ENCODE measurements around the gene HIVEP3.

The HIVEP3 gene

DNA sequence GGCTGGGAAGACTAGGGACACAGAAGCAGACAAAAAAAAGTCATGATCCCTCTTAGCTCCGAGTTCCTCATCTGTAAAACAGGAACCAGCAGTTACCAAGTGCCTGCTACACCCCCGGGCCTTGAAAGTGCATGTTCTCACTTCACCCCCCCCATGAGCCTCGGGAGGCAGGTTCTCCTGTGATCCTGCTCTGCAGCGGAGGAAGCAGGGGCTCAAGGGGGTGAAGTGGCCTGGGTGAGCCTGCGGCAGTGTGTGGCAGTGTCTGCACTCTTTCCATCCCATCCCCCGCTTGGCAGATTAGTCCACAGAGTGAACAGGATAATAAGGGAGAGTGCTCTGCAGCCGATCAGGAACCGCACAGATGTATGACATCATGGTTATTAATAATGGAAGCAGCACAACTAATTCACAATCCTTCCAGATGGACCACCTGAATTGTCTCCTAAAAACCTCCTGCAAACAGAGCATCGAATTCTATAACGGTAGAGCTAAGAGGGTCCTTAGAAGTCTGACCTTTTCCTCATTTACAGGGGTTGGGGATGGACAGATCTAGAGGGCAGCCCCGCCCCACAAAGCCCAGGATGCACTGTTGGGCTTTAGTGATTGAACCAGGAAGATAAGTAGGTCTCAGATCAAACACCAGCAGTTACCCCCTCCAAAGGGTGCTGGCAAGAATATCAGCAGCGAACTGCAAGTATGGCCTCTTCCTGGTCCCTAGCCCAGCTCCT lies 260.1 kb downstream of the HIVEP3 start:
- H3K9me3 ChIP-seq (ENCODE audit: low read length) = no peaks in the 10 kb centered on the region
- H3K4me3 ChIP-seq (ENCODE audit: low read length) = no peak overlapping the region
- no peaks in the 10 kb centered on the region for H3K36me3 ChIP-seq (ENCODE audit: insufficient read depth, low read length)
- H3K4me1 ChIP-seq (ENCODE audit: insufficient read depth, low read length) = peaks cover 4% of the 10 kb centered on the region
- H2AFZ ChIP-seq (ENCODE audit: low read depth, low read length) = no peak overlapping the region
- H3K27me3 ChIP-seq (ENCODE audit: insufficient read depth, low read length) = peaks cover 29% of the 10 kb centered on the region

DNA sequence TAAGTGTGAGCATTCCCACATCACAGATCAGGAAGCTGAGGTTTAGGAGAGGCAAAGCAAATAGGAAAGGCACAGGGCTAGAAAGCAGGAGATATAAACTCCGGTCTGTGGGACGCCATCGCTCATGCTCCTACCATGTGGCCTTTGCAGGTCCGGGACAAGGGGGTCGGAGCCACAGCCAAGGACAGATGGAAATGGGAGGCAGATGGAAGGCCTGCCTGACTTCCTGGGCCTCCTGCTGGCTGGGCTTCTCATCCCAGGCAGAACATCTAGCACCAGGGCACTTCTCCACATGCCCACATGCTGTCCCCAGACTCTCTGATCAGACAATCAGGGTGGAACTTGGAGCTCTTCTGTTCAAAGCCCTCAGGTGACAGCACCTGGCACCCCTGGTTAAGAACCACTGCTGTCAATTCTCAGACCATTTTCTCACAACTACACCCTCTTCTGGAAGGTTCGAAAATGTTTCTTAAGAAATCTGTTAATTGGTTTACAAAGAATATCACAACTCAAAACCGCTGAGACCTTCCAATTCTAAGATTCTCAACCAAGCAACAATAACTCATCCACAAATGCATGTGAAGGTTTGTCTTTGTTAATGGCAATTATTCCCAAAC lies 260.9 kb downstream of the HIVEP3 start:
- no peaks in the 10 kb centered on the region for H3K36me3 ChIP-seq (ENCODE audit: insufficient read depth, low read length)
- no peak overlapping the region for H2AFZ ChIP-seq (ENCODE audit: low read depth, low read length)

DNA sequence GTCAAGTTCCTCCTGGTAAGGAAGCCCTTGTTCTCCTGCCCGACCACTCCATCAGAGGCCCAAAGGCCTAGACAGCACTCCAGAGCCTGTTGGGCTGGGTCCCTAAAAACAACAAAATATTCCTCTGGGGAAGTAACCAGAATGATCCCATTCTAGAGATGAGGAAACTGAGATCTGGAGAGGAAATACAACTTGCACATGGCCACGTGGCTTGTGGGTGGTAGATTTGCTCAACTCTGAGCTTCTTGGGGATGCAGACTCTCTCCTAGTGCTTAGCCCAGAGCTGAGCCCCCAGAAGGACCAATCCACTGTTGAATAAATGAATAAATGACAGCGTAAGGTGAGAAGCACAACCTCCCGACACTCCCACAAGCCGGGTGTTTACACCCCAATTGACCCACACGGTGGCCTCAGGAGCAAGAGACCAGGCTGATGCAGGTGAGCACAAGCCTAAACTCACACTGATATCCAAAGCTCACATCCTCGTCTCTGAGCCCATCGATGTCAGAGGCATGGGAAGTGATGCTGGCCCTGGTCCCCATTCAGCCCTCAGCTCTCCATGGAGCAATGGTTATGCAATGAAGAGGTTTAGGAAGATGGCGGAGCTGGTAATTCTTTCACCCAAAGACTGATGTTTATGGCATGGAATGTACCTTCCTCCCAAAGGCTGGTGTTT lies 261.8 kb downstream of the HIVEP3 start:
- no peaks in the 10 kb centered on the region for H3K36me3 ChIP-seq (ENCODE audit: insufficient read depth, low read length)
- peaks cover 12% of the 10 kb centered on the region for H3K4me1 ChIP-seq (ENCODE audit: insufficient read depth, low read length)
- peaks cover 21% of the 10 kb centered on the region for H3K27me3 ChIP-seq (ENCODE audit: insufficient read depth, low read length)
- H3K9me3 ChIP-seq (ENCODE audit: low read length) = no peaks in the 10 kb centered on the region
- no peak overlapping the region for H2AFZ ChIP-seq (ENCODE audit: low read depth, low read length)
- H3K4me3 ChIP-seq (ENCODE audit: low read length) = no peak overlapping the region

More for the DNA sequence above, 260.9 kb downstream of the HIVEP3 start:
- Histone ChIP-seq H3K27me3 (ENCODE audit: insufficient read depth, low read length) (peaks cover 21% of the 10 kb centered on the region), H3K4me1 (ENCODE audit: insufficient read depth, low read length) (peaks cover 7% of the 10 kb centered on the region), H3K9me3 (ENCODE audit: low read length) (no peaks in the 10 kb centered on the region), H3K4me3 (ENCODE audit: low read length) (no peak overlapping the region)

DNA sequence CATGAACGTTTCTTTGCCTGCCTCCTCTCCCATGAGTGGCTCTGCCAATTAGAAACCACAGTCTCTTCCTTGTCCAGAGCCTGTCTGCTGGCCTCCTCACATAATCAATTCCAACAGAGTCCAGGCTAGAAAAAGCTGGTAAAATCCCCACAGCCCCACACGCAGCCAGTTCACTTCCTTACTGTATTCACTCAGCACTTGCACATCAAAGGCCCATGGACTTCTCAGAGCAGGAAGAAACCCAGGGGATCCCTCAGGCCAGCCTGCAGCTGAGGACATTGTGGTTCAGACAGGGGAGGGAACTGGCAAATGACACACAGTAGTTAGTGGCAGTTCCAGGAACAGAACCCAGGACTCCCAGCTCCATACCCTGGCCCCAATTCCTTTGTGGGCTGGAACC lies 262.7 kb downstream of the HIVEP3 start:
- Histone ChIP-seq H3K4me1 (ENCODE audit: insufficient read depth, low read length) (peaks cover 7% of the 10 kb centered on the region), H3K9me3 (ENCODE audit: low read length) (no peaks in the 10 kb centered on the region), H3K36me3 (ENCODE audit: insufficient read depth, low read length) (no peaks in the 10 kb centered on the region), H3K4me3 (ENCODE audit: low read length) (no peak overlapping the region), H2AFZ (ENCODE audit: low read depth, low read length) (no peak overlapping the region), H3K27me3 (ENCODE audit: insufficient read depth, low read length) (peaks cover 14% of the 10 kb centered on the region)

DNA sequence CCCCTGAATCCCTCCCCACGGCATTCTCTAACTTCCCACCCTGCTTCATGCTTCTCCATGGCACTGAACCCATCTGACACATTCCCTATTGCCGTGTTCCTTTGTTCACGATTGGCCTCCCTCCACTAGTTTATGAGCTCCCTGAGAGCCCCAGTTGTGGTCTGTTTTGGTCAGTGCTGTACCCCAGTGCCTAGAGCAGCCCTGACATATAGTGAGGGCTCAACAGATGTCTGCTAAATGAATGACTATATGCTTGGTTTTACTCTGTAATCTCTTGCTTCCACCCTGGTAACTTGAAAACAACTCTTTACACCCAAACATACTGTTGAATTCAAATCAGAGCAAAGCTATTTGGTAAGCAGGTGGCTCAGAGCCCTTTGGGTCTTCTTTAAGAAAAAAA lies 263.1 kb downstream of the HIVEP3 start:
- peaks cover 7% of the 10 kb centered on the region for H3K4me1 ChIP-seq (ENCODE audit: insufficient read depth, low read length)
- no peak overlapping the region for H3K4me3 ChIP-seq (ENCODE audit: low read length)
- H3K36me3 ChIP-seq (ENCODE audit: insufficient read depth, low read length) = no peaks in the 10 kb centered on the region
- no peaks in the 10 kb centered on the region for H3K9me3 ChIP-seq (ENCODE audit: low read length)
- no peak overlapping the region for H2AFZ ChIP-seq (ENCODE audit: low read depth, low read length)
- peaks cover 10% of the 10 kb centered on the region for H3K27me3 ChIP-seq (ENCODE audit: insufficient read depth, low read length)

DNA sequence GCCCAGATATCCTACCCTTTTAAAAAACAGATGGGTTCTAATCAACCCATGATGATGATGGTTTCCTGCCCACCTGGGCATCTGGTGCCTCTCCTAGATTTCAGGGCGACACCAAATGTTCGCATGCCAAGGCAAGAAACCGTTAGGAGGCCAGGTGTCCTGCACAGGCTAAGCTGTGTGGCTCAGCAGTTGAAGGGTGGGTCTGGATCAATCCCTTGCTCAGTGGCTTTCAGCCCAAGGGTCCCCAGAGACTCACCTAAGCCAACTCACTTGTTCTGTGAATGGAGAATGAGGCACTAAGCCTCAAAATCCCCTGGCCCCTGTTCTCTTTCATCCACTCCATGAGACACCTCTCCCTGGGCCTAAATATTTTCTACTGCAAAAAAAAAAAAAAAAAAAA lies 265.1 kb downstream of the HIVEP3 start:
- Histone ChIP-seq H3K9me3 (ENCODE audit: low read length) (peaks cover 2% of the 10 kb centered on the region), H3K27me3 (ENCODE audit: insufficient read depth, low read length) (no peaks in the 10 kb centered on the region), H3K4me3 (ENCODE audit: low read length) (no peak overlapping the region), H2AFZ (ENCODE audit: low read depth, low read length) (no peak overlapping the region), H3K4me1 (ENCODE audit: insufficient read depth, low read length) (peaks cover 7% of the 10 kb centered on the region), H3K36me3 (ENCODE audit: insufficient read depth, low read length) (no peaks in the 10 kb centered on the region)

DNA sequence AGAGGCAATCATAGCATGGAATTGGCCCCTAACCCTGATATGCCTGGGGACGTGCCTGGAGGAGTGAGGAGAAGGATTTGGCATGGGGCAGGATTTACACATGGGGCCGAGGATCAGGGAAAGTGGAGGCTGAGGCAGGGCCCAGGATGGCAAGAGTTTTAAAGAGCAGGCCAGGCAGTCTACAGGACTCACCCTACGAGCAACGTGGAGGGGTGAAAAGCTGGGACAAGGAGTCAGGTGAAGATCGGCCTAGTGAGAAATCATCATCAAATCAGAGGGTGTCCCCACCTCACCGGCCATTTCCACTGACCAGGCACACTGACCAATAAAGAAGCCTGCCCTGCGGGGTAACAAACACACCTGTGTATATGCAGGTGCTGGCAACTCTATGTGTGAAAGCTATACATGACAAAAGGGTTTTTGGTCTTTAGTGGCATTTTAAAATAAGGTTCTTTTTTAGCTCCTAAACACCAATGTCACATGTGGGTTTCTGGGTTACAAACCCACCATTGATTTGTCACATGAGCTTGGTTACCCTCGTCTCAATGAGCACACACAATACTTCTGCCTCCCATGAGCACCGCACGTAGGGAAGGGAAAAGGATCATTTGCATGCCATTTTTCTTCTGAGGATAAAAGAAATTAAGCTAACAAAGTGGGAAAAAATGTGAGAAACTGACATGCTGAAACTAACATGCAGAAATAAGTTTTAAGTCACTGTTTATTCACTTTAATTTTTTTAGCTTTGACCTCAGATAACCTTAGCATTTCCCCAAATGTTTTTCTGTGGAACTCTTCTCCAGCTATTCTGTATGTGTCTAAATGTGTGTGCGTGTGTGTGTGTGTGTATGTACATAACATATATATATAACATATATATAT lies 266.1 kb downstream of the HIVEP3 start:
- Histone ChIP-seq H3K4me3 (ENCODE audit: low read length) (no peak overlapping the region), H3K36me3 (ENCODE audit: insufficient read depth, low read length) (no peaks in the 10 kb centered on the region), H3K9me3 (ENCODE audit: low read length) (peaks cover 2% of the 10 kb centered on the region), H3K27me3 (ENCODE audit: insufficient read depth, low read length) (no peaks in the 10 kb centered on the region), H3K4me1 (ENCODE audit: insufficient read depth, low read length) (peaks cover 7% of the 10 kb centered on the region), H2AFZ (ENCODE audit: low read depth, low read length) (no peak overlapping the region)

DNA sequence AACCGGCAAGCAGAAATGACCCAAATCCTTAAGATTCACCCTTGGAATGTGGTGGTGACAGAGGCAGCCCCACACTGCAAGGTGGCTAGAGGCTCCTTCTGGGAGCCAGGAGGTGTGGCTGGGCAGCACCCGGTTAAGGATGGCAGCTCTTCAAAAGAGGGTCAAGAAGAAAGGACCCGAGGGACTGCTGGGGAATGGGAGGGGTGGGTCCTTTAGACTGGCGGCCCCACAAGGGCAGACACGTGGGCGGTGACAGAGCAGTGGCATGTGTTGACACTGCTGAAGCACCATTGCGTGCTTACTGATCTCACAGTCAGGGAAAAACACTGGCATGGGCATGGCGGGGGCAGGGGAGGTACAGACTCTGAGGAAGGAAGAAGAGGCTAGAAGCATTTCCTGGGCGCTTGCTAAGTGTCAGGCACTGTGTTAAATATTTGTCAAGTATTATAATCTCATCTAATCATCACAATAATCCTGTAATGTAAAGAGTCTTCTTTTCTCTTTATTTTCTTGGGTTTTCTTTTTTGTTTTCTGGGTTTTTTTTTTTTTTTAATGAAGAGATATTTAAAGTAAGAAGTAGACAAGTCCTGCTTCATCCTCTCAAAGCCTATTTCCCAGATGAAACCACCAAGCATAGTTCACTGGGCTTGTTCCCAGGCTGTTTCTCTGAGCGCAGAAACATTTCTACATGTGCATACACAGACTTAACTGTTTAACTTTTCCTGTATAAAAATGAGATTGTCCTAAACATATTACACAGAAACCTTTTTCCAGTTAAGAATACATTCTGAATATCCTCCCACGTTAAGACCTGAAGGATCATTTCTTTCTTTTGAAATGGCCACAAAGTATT lies 268.5 kb downstream of the HIVEP3 start:
- Histone ChIP-seq H3K9me3 (ENCODE audit: low read length) (peaks cover 2% of the 10 kb centered on the region), H2AFZ (ENCODE audit: low read depth, low read length) (no peak overlapping the region), H3K4me3 (ENCODE audit: low read length) (no peak overlapping the region), H3K4me1 (ENCODE audit: insufficient read depth, low read length) (peaks cover 7% of the 10 kb centered on the region), H3K27me3 (ENCODE audit: insufficient read depth, low read length) (no peaks in the 10 kb centered on the region), H3K36me3 (ENCODE audit: insufficient read depth, low read length) (no peaks in the 10 kb centered on the region)

DNA sequence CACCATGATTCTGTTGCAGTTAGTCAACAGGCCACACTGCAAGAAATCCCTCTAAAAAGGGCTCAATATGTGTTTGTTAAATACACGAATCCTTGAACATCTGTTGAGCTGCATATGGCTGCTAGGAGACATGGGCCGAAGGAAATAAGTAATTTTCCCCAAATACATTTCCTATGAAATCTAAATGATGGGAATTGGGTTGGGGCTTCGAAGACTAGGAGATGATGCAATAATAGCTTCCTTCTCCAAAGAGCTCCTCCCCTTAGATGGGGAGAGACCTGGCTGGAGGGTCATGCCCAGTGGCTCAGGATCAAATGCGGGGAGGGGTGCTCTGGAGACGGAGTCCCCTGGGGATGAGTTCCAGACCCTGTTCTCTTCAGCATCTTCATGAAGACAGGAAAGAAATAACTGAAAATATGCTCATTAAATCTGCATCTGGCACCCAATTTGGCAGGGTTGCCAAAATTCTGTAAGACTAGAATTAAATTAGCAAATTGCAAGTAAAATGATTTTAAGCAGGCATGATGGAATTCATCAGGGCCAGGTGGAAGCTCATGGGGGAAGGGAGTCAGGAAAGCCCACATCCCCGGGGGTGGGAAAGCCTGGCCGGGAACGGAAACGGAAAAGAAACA lies 269.2 kb downstream of the HIVEP3 start:
- no peak overlapping the region for H2AFZ ChIP-seq (ENCODE audit: low read depth, low read length)
- H3K4me3 ChIP-seq (ENCODE audit: low read length) = no peak overlapping the region
- peaks cover 7% of the 10 kb centered on the region for H3K4me1 ChIP-seq (ENCODE audit: insufficient read depth, low read length)
- H3K36me3 ChIP-seq (ENCODE audit: insufficient read depth, low read length) = no peaks in the 10 kb centered on the region
- H3K9me3 ChIP-seq (ENCODE audit: low read length) = peaks cover 2% of the 10 kb centered on the region
- H3K27me3 ChIP-seq (ENCODE audit: insufficient read depth, low read length) = no peaks in the 10 kb centered on the region

DNA sequence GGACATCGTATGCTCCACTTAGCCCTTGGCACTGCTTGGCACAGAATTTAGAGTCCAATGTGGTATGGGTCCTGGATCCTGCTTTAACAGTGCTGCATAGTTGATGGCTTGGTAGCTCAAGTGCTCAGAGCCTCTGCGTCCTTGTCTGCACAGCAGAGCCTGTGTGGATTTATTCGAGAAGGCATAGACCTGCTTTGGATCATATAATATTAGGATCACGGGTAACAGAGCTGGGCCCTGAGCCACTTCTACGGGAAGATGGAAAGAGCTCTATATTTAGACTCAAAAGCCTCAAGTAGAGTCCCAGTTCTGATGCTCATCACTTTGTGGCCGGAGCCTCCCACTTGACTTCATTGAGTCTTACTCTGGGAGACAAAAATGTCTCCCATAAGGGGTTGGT lies 269.9 kb downstream of the HIVEP3 start:
- Histone ChIP-seq H3K27me3 (ENCODE audit: insufficient read depth, low read length) (no peaks in the 10 kb centered on the region), H3K4me1 (ENCODE audit: insufficient read depth, low read length) (peaks cover 7% of the 10 kb centered on the region), H3K36me3 (ENCODE audit: insufficient read depth, low read length) (no peaks in the 10 kb centered on the region), H3K9me3 (ENCODE audit: low read length) (peaks cover 2% of the 10 kb centered on the region), H2AFZ (ENCODE audit: low read depth, low read length) (no peak overlapping the region), H3K4me3 (ENCODE audit: low read length) (no peak overlapping the region)

DNA sequence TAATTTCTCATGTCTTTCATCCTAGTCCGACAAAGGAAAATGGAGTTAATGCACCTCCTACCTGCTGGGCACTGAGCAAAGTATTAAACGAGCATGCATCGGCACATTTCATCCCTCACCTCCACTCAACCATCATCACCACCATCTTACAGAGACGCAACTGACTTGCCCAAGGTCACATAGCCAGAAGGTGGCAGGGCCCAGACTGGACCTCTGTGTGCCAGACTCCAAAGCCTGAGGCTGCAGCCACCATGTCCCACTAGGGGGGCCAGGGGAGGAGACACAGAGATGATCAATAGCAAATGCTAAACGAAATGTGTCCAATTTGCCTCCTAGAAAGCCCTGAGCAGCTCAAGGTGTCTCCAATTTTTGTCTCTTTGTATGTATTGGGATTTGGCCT lies 270.5 kb downstream of the HIVEP3 start:
- peaks cover 2% of the 10 kb centered on the region for H3K9me3 ChIP-seq (ENCODE audit: low read length)
- peaks cover 7% of the 10 kb centered on the region for H3K4me1 ChIP-seq (ENCODE audit: insufficient read depth, low read length)
- H2AFZ ChIP-seq (ENCODE audit: low read depth, low read length) = no peak overlapping the region
- no peak overlapping the region for H3K4me3 ChIP-seq (ENCODE audit: low read length)
- no peaks in the 10 kb centered on the region for H3K27me3 ChIP-seq (ENCODE audit: insufficient read depth, low read length)
- no peaks in the 10 kb centered on the region for H3K36me3 ChIP-seq (ENCODE audit: insufficient read depth, low read length)
